OCI-LY1 (cell line): ENCODE measurements around the gene NR1D2.

Experiments
- CTCF ChIP-seq: fragments of 200-600 bp; sonication (generic), shearing (Covaris generic); IDR thresholded peaks from 2 replicates; pipeline ENCODE4 v1.5.1; 2017; ENCODE audit warnings: mild to moderate bottlenecking, antibody characterized with exemption, low read length, moderate library complexity, mixed read lengths
- EZH2 ChIP-seq: fragments of 200-600 bp; sonication (generic), shearing (Covaris generic); IDR thresholded peaks from 2 replicates; pipeline ENCODE4 v1.8.0; 2017; ENCODE audit warnings: borderline replicate concordance, mixed run types, mild to moderate bottlenecking, antibody characterized with exemption, low read length, moderate library complexity, mixed read lengths

- TF ChIP-seq CTCF (no peak), EZH2 (no peak)
Observed at GRCh38 chr3:23950293-23950692, 5.2 kb downstream of the NR1D2 start.
